ENCODE results near the gene CCT3. TPM values are rescaled to one million over a fixed set of nuclear protein-coding genes. Genes with fewer than 3 reads are reported as not detected.

The CCT3 gene
- total RNA-seq, 2 donors from 2014 or later, result 229 to 347 TPM

GRCh38 chr1:156298852-156299357 is 39.2 kb downstream of the CCT3 start, which contains the start of gene VHLL:
TSS of gene VHLL (minus strand) at chr1:156299307. CDS start at chr1:156299189, 118 bp downstream.
- no peak within 1 kb of the TSS for H3K27ac Mint-ChIP-seq
- ATAC-seq (no peak), DNase-seq (ENCODE audit: low spot score in 2 of 2) (no peak)
- no peaks in the 10 kb centered on the region for H3K9me3 Mint-ChIP-seq
- H3K36me3 Mint-ChIP-seq, result no peaks in the 10 kb centered on the region

DNA sequence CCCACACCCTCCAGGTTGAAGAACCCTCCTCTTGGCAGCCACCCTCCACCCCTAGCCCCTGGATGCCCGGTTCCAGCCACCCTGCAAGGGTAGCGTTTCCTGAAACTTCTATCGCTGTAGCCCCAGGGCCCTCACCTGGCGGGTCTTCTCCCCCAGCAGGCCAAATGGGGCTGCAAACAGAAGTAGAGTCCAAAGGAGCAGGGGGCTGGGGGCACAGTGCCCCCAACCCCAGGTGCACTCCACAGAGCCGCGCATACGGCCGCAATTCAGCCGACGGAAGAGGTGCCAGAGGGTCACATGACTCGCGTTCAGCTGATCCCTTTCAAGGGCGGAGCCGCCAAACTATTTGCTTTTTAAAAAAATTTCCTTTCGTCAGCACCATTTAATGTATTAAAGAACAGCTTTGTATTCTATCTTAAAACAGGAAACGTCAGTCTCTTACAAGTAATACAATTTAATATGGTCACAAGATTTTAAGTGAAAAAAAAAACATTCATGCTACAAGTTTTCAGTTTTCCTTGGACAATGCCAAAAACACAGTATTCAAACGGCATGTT is 42.6 kb downstream of the CCT3 start, which contains the start of gene GLMP:
Gene GLMP (minus strand): TSS at position 289 of the 557 bp plus-strand sequence. CDS start 34 bp downstream, at position 255.
- ATAC-seq, result peak; percentile 83 to 90
- Mint-ChIP-seq H3K27ac (peak within 1 kb of the TSS; percentile 73 to 85), H3K36me3 (no peaks in the 10 kb centered on the region), H3K9me3 (no peaks in the 10 kb centered on the region)
- peak in 1 of 2 donors; percentile 53 for DNase-seq (ENCODE audit: low spot score in 2 of 2)

GRCh38 chr1:156293895-156294294 is 44.2 kb downstream of the CCT3 start:
- DNase-seq (ENCODE audit: low spot score in 2 of 2) (no peak), ATAC-seq (no peak)
- Mint-ChIP-seq H3K27ac (no peak overlapping the region), H3K9me3 (no peaks in the 10 kb centered on the region), H3K36me3 (no peaks in the 10 kb centered on the region)

DNA sequence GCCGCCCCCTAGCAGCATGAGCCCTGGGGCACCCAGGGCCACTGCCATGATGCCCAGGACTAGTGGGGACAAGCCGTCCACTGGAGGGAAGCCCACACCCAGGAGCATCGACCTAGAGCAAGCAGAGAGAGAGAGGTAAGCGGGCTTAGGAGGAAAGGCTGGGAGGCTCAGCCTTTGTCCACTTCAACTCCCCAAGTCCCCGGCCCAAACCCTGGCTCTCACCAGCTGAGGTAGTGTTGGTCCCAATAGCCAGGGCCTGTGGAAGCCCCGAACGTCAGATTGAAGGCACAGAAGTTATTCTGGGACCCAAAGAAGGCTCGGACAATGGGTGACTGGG is 45.0 kb downstream of the CCT3 start:
- no peak for DNase-seq (ENCODE audit: low spot score in 2 of 2)
- Mint-ChIP-seq H3K9me3 (no peaks in the 10 kb centered on the region), H3K36me3 (no peaks in the 10 kb centered on the region), H3K27ac (no peak overlapping the region)
- ATAC-seq, result no peak

DNA sequence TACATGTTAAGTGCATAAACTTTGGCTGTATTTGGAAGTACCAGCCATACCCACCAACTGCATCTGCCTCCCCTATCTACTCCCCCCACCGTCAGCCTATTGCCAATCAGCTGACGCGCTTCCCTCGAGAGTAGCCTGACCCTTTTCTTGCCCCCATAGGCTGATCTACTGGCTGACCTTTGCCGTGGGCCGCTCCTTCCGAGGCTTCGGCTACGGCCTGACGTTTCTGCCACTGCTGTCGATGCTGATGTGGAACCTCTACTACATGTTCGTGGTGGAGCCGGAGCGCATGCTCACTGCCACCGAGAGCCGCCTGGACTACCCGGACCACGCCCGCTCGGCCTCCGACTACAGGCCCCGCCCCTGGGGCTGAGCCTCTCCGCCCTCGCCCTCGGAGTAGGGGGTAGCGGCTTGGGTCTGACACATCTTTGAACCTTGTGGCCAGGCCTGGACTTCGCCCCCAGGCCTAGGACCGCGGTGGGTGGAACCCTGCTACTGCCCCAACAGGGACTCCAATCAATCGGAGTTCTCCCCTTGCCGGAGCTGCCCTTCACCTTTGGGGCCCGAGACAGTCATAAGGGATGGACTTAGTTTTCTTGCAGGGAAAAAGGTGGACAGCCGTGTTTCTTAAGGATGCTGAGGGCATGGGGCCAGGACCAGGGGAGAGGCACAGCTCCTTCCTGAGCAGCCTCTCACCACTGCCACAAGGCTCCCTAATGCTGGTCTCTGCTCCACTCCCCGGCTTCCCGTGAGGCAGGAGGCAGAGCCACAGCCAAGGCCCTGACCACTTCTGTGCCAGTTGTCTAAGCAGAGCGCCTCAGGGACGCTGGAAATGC is 46.6 kb downstream of the CCT3 start:
- ATAC-seq (peak; percentile 39 to 62), DNase-seq (ENCODE audit: low spot score in 2 of 2) (peak in 1 of 2 donors; percentile 28)
- no peaks in the 10 kb centered on the region for H3K36me3 Mint-ChIP-seq
- no peaks in the 10 kb centered on the region for H3K9me3 Mint-ChIP-seq
- peak overlapping the region; percentile 74 to 90 for H3K27ac Mint-ChIP-seq

- Mint-ChIP-seq H3K9me3 (no peaks in the 10 kb centered on the region), H3K36me3 (no peaks in the 10 kb centered on the region), H3K27ac (peak overlapping the region in 1 of 2 donors; percentile 44)
- ATAC-seq, result no peak
- no peak for DNase-seq (ENCODE audit: low spot score in 2 of 2)
Observed at GRCh38 chr1:156289857-156290256, 48.2 kb downstream of the CCT3 start.

DNA sequence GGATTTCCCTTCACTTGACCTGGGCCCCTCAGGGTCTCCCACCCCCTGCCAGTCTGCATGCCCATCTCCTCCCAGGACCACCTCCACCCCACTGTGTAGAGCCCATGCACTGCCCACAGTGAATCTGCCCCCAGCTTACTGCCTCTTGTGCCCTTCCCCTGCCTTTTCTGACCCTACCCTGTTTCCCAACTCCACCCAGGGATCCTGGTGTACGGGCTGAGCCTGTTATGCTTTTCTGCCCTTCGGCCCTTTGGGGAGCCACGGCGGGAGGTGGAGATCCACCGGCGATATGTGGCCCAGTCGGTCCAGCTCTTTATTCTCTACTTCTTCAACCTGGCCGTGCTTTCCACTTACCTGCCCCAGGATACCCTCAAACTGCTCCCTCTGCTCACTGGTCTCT is 52.0 kb downstream of the CCT3 start:
- Mint-ChIP-seq H3K36me3 (peaks cover 21 to 28% of the 10 kb centered on the region in 2 donors), H3K27ac (peak overlapping the region in 1 of 2 donors; percentile 36), H3K9me3 (no peaks in the 10 kb centered on the region)
- DNase-seq (ENCODE audit: low spot score in 2 of 2) (no peak), ATAC-seq (no peak)

DNA sequence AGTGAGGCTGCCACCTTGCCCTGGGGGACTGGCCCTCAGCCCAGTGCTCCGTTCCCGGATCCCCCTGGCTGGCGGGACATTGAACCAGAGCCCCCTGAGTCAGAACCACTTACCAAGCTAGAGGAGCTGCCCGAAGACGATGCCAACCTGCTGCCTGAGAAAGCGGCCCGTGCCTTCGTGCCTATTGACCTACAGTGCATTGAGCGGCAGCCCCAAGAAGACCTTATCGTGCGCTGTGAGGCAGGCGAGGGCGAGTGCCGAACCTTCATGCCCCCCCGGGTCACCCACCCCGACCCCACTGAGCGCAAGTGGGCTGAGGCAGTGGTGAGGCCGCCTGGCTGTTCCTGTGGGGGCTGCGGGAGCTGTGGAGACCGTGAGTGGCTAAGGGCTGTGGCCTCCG is 52.7 kb downstream of the CCT3 start:
- H3K36me3 Mint-ChIP-seq, result peaks cover 21 to 30% of the 10 kb centered on the region in 2 donors
- ATAC-seq (no peak), DNase-seq (ENCODE audit: low spot score in 2 of 2) (no peak)
- H3K27ac Mint-ChIP-seq, result no peak overlapping the region
- H3K9me3 Mint-ChIP-seq, result no peaks in the 10 kb centered on the region

- ATAC-seq (no peak), DNase-seq (ENCODE audit: low spot score in 2 of 2) (no peak)
- Mint-ChIP-seq H3K9me3 (no peaks in the 10 kb centered on the region), H3K36me3 (peaks cover 21 to 34% of the 10 kb centered on the region in 2 donors), H3K27ac (no peak overlapping the region)
Observed at GRCh38 chr1:156284757-156285156, 53.3 kb downstream of the CCT3 start.

- Mint-ChIP-seq H3K36me3 (peaks cover 21 to 35% of the 10 kb centered on the region in 2 donors), H3K27ac (peak within 1 kb of the TSS; percentile 97 to 98), H3K9me3 (no peaks in the 10 kb centered on the region)
- DNase-seq (ENCODE audit: low spot score in 2 of 2), result no peak
- no peak for ATAC-seq
Observed at GRCh38 chr1:156284112-156284511, 54.0 kb downstream of the CCT3 start, which contains the start of gene TMEM79. TSS of gene TMEM79 (plus strand) at chr1:156284325. CDS start at chr1:156285227, 902 bp downstream.

GRCh38 chr1:156283521-156283920 is 54.6 kb downstream of the CCT3 start:
- DNase-seq (ENCODE audit: low spot score in 2 of 2), result no peak
- Mint-ChIP-seq H3K27ac (peak overlapping the region; percentile 97 to 98), H3K9me3 (no peaks in the 10 kb centered on the region), H3K36me3 (peaks cover 21 to 36% of the 10 kb centered on the region in 2 donors)
- ATAC-seq, result no peak

GRCh38 chr1:156282479-156283222 is 55.4 kb downstream of the CCT3 start, which contains the start of gene SMG5:
TSS of gene SMG5 (minus strand) at chr1:156282825. CDS start at chr1:156282680, 145 bp downstream.
- Mint-ChIP-seq H3K9me3 (no peaks in the 10 kb centered on the region), H3K36me3 (peaks cover 25 to 45% of the 10 kb centered on the region in 2 donors), H3K27ac (peak within 1 kb of the TSS; percentile 97 to 98)
- peak; percentile 92 to 93 for ATAC-seq
- DNase-seq (ENCODE audit: low spot score in 2 of 2), result peak; percentile 95 to 97

GRCh38 chr1:156281693-156282478 is 56.2 kb downstream of the CCT3 start:
- DNase-seq (ENCODE audit: low spot score in 2 of 2) (peak; percentile 20 to 62), ATAC-seq (peak in 1 of 2 donors; percentile 16)
- peak overlapping the region; percentile 95 to 97 for H3K27ac Mint-ChIP-seq
- peaks cover 32 to 52% of the 10 kb centered on the region in 2 donors for H3K36me3 Mint-ChIP-seq
- no peaks in the 10 kb centered on the region for H3K9me3 Mint-ChIP-seq

GRCh38 chr1:156281281-156281680 is 56.8 kb downstream of the CCT3 start:
- Mint-ChIP-seq H3K36me3 (peaks cover 37 to 52% of the 10 kb centered on the region in 2 donors), H3K9me3 (no peaks in the 10 kb centered on the region), H3K27ac (peak overlapping the region; percentile 95 to 97)
- peak; percentile 47 to 70 for ATAC-seq
- DNase-seq (ENCODE audit: low spot score in 2 of 2), result peak; percentile 54 to 72

GRCh38 chr1:156279837-156280236 is 58.3 kb downstream of the CCT3 start:
- DNase-seq (ENCODE audit: low spot score in 2 of 2) (no peak), ATAC-seq (no peak)
- no peaks in the 10 kb centered on the region for H3K9me3 Mint-ChIP-seq
- H3K27ac Mint-ChIP-seq, result peak overlapping the region in 1 of 2 donors; percentile 34
- peaks cover 37 to 52% of the 10 kb centered on the region in 2 donors for H3K36me3 Mint-ChIP-seq

- H3K27ac Mint-ChIP-seq, result peak overlapping the region; percentile 21 to 83
- DNase-seq (ENCODE audit: low spot score in 2 of 2) (no peak), ATAC-seq (no peak)
- H3K36me3 Mint-ChIP-seq, result peaks cover 39 to 46% of the 10 kb centered on the region in 2 donors
- no peaks in the 10 kb centered on the region for H3K9me3 Mint-ChIP-seq
Observed at GRCh38 chr1:156276966-156277381, 61.1 kb downstream of the CCT3 start.

Measured in activated naive CD4-positive, alpha-beta T cell treated with anti-CD3 and anti-CD28 coated beads, Interleukin-2, amount 50 U/mL, for 72 hours (primary cell).